ENCODE results near the gene METRN. TPM values are rescaled to one million over a fixed set of nuclear protein-coding genes. Genes with fewer than 3 reads are reported as not detected.

The METRN gene
- total RNA-seq, 4 donors from 2014 or later, result 13.6 to 31.2 (median 20.5) TPM

GRCh38 chr16:743794-744500 lies 29.0 kb downstream of the METRN start:
- ATAC-seq (ENCODE audit: low FRiP score) (no peak), DNase-seq (ENCODE audit: low spot score) (no peak)
- TF ChIP-seq CTCF (IDR thresholded peaks at IDR 0.05), result no peak

GRCh38 chr16:745739-746138 lies 30.8 kb downstream of the METRN start:
- no peak for DNase-seq (ENCODE audit: low spot score)
- no peak for TF ChIP-seq CTCF (IDR thresholded peaks at IDR 0.05)
- peak; percentile 44 for ATAC-seq (ENCODE audit: low FRiP score)

- ATAC-seq (ENCODE audit: low FRiP score) (peak; percentile 39), DNase-seq (ENCODE audit: low spot score) (no peak)
- no peak for TF ChIP-seq CTCF (IDR thresholded peaks at IDR 0.05)
Measured at GRCh38 chr16:746637-747036, 31.7 kb downstream of the METRN start.

- DNase-seq (ENCODE audit: low spot score), result no peak
- ATAC-seq (ENCODE audit: low FRiP score), result no peak
- no peak for TF ChIP-seq CTCF (IDR thresholded peaks at IDR 0.05)
Measured at GRCh38 chr16:747978-748746, 33.2 kb downstream of the METRN start.

- TF ChIP-seq CTCF (IDR thresholded peaks at IDR 0.05), result no peak
- peak; percentile 50 for ATAC-seq (ENCODE audit: low FRiP score)
- DNase-seq (ENCODE audit: low spot score), result no peak
Measured at GRCh38 chr16:749010-749409, 34.1 kb downstream of the METRN start.

- DNase-seq (ENCODE audit: low spot score) (no peak), ATAC-seq (ENCODE audit: low FRiP score) (no peak)
- TF ChIP-seq CTCF (IDR thresholded peaks at IDR 0.05), result no peak
Measured at GRCh38 chr16:750485-750884, 35.6 kb downstream of the METRN start.
